Nephron progenitor cell (in vitro differentiated cells): ENCODE data around the gene AWAT2.

ENCODE experiments used
- DNase-seq: peaks from one replicate; pipeline ENCODE4 v3.0.0; 2021
- H3K27ac Mint-ChIP-seq: 2 replicates; pipeline ENCODE4 v1.8.0; 2021; ENCODE audit warnings: mild to moderate bottlenecking, moderate library complexity, mixed read lengths
- H3K27me3 Mint-ChIP-seq: 2 replicates; pipeline ENCODE4 v1.8.0; 2021; ENCODE audit warnings: mild to moderate bottlenecking, low read depth, mixed read lengths; ENCODE audit not compliant: poor library complexity
- H3K36me3 Mint-ChIP-seq: 2 replicates; pipeline ENCODE4 v1.8.0; 2021; ENCODE audit warnings: low read depth, mixed read lengths
- H3K4me1 Mint-ChIP-seq: 2 replicates; pipeline ENCODE4 v1.8.0; 2021; ENCODE audit warnings: mixed read lengths
- H3K4me3 Mint-ChIP-seq: 2 replicates; pipeline ENCODE4 v1.8.0; 2021; ENCODE audit warnings: mild to moderate bottlenecking, moderate library complexity, mixed read lengths
- H3K9me3 Mint-ChIP-seq: 2 replicates; pipeline ENCODE4 v1.8.0; 2021; ENCODE audit warnings: mild to moderate bottlenecking, moderate library complexity, mixed read lengths
- TF ChIP-seq, protein P1 (sequence below): fragments of 200-600 bp; sonication (generic); IDR thresholded peaks from 2 replicates; pipeline ENCODE4 v1.5.0; 2021; ENCODE audit warnings: antibody characterized with exemption

Gene AWAT2, protein sequence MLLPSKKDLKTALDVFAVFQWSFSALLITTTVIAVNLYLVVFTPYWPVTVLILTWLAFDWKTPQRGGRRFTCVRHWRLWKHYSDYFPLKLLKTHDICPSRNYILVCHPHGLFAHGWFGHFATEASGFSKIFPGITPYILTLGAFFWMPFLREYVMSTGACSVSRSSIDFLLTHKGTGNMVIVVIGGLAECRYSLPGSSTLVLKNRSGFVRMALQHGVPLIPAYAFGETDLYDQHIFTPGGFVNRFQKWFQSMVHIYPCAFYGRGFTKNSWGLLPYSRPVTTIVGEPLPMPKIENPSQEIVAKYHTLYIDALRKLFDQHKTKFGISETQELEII

DNA sequence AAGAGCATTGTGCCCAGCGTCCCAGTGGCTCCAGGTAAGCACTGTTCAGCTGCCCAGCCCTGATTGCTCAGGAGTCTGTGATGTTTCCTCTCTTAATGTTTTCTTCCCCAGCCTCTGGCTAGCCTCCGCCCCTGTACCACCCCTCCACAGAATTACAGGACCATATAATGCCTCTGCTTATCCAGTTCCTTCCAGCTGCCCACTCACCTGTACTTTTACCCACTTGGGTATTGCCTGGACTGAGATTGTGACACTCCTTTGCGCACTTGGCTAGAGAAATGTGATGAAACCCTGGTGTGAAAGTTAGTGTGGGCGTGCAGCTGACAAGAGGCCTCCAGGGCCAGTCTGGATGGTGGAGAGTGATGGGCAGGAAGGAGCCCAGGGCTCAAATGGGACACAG, at the start of gene AWAT2:
AWAT2 (minus strand) TSS at position 14 of the 400 bp plus-strand sequence; CDS start at position 8, 6 bp downstream.
- DNase-seq: no peak
- no peak within 1 kb of the TSS for H3K27ac Mint-ChIP-seq
- peaks cover 6% of the 10 kb centered on the region for H3K27me3 Mint-ChIP-seq
- H3K4me1 Mint-ChIP-seq: peaks cover 5% of the 10 kb centered on the region
- peaks cover 48% of the 10 kb centered on the region for H3K9me3 Mint-ChIP-seq
- TF ChIP-seq, protein P1, sequence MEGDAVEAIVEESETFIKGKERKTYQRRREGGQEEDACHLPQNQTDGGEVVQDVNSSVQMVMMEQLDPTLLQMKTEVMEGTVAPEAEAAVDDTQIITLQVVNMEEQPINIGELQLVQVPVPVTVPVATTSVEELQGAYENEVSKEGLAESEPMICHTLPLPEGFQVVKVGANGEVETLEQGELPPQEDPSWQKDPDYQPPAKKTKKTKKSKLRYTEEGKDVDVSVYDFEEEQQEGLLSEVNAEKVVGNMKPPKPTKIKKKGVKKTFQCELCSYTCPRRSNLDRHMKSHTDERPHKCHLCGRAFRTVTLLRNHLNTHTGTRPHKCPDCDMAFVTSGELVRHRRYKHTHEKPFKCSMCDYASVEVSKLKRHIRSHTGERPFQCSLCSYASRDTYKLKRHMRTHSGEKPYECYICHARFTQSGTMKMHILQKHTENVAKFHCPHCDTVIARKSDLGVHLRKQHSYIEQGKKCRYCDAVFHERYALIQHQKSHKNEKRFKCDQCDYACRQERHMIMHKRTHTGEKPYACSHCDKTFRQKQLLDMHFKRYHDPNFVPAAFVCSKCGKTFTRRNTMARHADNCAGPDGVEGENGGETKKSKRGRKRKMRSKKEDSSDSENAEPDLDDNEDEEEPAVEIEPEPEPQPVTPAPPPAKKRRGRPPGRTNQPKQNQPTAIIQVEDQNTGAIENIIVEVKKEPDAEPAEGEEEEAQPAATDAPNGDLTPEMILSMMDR: no peak
- no peaks in the 10 kb centered on the region for H3K36me3 Mint-ChIP-seq
- H3K4me3 Mint-ChIP-seq: no peak within 1 kb of the TSS

DNA sequence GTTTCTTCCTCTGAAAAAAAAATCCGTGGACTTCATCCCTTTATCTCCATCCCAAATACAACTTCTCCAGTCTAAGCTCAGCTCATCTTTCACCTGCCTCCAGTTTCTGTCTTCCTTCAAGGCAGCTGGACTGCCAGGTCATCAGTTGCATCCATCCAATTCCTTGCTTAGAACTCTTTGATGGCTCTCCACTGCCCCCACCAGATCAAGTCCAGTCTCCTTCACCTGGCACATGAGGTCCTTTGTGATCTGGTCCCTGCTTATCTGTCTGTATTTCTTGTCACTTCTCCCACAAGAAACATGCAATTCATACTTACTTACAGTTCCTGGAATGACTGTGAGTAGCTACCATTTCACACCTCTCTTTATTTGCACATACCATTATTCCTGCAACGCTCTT, 46.3 kb upstream of the AWAT2 start:
- Mint-ChIP-seq H3K36me3 (no peaks in the 10 kb centered on the region), H3K4me3 (no peak overlapping the region), H3K27me3 (no peaks in the 10 kb centered on the region), H3K4me1 (no peaks in the 10 kb centered on the region), H3K27ac (no peak overlapping the region), H3K9me3 (peaks cover 64% of the 10 kb centered on the region)
- DNase-seq: no peak
- TF ChIP-seq, protein P1: no peak

DNA sequence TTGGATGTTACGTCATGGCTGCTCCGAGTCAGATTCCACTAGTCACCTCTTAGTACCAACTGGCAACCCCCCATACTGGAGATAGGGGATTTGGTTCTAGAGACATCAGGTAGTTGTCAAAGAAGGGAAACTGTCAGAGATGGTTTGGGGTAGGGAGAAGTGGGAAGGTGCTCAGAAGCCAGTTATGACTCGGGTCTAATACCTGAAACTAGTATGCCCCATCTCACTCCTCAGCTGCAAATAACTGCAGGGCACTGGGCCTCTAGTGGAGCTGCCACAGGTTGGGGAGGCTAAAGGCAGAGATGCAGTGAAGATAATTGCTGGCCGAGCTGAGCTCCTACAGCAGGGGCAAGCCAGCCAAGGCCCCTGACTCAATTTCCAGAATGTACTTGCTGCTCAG, 42.5 kb upstream of the AWAT2 start:
- Mint-ChIP-seq H3K4me3 (no peak overlapping the region), H3K27ac (no peak overlapping the region), H3K9me3 (peaks cover 57% of the 10 kb centered on the region), H3K27me3 (peaks cover 2% of the 10 kb centered on the region), H3K36me3 (no peaks in the 10 kb centered on the region), H3K4me1 (no peaks in the 10 kb centered on the region)
- TF ChIP-seq, protein P1: no peak
- no peak for DNase-seq

DNA sequence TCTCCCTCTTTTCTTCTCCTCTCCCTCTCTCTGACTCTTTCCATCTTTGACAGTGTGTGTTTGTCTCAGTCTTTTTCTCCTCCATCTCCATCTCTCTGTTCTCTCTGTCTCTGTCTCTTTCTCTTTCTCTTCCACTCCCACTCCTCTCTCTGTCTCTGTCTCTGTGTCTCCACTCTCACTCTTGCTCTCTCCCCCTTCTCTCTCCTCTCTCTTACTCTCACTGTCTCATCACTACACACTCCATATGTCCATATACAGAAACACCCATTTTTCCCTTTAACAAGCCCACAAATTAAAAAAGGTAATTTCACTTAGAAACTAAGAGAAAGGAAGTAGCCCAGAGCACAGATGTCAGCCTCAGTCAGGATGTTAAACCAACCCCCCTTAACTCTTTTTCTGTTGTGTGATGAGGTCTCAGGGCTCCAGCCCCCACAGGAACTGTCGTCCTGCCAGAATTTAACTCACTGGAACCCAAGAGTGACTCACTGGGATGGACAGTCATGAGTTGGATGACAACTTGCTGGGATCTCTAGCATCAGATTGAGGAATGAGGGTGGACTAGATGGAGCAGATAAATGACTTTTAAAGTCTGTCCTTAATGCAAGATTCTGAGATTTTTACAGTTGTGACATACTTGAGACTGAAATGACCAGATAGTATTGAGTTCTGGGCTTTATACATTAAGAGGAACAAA, 40.0 kb upstream of the AWAT2 start:
- H3K27me3 Mint-ChIP-seq: peaks cover 2% of the 10 kb centered on the region
- H3K36me3 Mint-ChIP-seq: no peaks in the 10 kb centered on the region
- no peak overlapping the region for H3K27ac Mint-ChIP-seq
- TF ChIP-seq, protein P1: no peak
- no peaks in the 10 kb centered on the region for H3K4me1 Mint-ChIP-seq
- no peak overlapping the region for H3K4me3 Mint-ChIP-seq
- H3K9me3 Mint-ChIP-seq: peaks cover 37% of the 10 kb centered on the region
- DNase-seq: no peak

DNA sequence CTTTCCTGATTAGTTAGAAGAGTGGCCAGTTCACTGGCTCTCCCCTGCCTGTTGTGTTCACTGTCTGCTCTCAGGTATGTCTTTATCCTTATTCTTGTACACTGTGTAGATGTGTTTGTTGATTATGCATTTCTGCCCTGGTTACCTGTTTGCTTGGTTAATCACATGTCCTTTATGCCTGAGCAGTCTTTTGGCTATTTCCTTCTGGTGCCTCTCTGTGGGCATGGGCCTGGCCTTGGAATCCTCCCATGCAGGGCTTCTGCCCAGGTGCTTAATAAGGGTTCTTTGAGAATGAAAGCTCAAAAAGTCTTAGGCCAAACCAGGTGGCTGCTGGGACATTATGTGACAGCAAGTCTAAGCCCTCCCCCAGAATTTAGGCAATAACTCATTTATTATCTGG, 39.0 kb upstream of the AWAT2 start:
- no peak for DNase-seq
- no peak overlapping the region for H3K27ac Mint-ChIP-seq
- H3K9me3 Mint-ChIP-seq: peaks cover 36% of the 10 kb centered on the region
- peaks cover 2% of the 10 kb centered on the region for H3K27me3 Mint-ChIP-seq
- H3K36me3 Mint-ChIP-seq: no peaks in the 10 kb centered on the region
- H3K4me1 Mint-ChIP-seq: no peaks in the 10 kb centered on the region
- TF ChIP-seq, protein P1: no peak
- H3K4me3 Mint-ChIP-seq: no peak overlapping the region
